NOMO-1 treated with DMSO at 0.1 percent for 48 hours (cell line): Measurements from ENCODE around the gene ELMOD3.
"Not testable (repeated sequence)": the region's sequence is repeated elsewhere in the genome, so short reads cannot be mapped to it uniquely, and the experiment has no call there.

Experiments used
- DNase-seq: peaks from one replicate; lab custom pipeline; 2025; ENCODE audit not compliant: unreplicated experiment; lab: John Stamatoyannopoulos, UW

The ELMOD3 gene

DNA sequence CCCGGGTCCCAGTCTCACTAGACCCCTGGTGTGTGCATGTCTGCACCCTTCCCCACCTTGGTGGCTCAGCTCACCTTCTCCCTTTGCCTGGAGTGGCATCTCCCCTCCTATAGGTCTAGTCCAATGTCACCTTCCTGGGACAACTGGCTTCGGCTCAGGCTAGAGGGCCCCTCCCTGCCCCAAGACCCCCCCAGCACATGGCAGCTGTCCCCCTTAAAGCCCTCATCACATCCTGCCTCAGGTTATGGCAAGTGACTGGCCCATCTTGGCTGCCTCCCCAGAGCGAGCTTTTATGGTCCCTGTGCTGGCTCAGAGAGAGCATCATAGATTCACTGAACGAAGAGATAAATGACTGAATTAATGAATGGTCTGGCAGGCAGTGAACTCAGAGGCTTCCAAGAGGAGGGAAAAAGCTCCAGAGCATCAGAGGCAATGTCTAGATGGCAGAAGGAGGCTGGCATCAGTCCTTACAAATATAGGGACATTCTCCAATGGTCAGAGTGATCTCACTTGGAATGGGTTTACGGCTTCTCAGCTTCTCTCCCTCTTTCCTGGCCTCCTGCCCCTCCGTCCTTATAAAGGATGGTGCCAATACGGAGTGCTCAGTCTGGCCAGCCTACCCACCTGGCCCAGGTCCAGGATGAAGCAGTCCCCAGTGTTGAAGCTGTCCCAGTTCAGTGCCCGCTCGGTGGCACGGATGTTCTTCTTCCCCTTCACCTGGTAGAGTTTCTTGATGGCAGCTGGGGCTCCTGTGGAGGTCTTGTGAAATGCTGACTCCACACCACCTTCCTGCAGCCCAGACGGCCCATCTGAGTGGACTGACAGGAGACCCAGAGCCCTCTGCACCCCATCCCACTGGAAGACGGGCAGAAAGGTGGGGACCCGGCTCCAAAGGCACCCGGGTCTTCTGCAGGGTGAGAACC lies 46.2 kb downstream of the ELMOD3 start:
- DNase-seq = no peak

DNA sequence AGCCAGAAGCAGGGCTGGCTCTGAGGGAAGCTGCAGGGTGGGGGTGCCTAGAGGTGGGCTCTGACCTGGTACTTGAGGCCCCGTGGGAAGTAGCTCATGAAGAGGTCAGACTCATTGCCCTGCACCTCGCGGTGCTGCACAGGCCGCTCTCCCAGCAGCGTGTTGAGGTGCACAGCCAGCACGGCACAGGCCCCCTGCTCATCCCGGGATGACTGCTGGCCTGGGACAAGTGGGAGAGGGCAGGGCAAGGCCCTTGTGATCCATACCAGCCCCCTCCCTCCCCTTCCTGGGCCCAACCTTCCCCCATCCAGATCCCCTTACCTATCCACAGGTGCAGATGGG lies 46.9 kb downstream of the ELMOD3 start:
- no peak for DNase-seq

DNA sequence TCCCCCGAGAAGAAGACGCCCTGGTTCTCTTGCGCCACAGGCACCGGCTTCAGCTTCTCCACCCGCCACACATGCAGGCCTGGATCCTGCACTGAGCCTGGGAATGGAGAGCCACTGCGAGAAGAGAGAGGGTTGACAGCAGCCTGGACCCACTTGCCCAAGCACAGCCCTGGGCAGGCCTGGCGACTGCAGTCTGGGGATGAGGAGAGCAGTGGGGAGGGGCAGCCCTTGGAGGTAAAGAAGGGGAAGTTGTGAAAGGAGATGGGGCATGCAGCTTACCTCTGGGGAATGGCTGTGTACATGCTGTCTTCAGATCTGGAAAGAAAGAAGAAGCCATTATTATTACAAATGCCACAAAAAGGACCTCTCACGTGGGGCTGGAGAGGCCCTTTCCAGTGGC lies 47.3 kb downstream of the ELMOD3 start:
- peak; percentile 77 for DNase-seq

DNA sequence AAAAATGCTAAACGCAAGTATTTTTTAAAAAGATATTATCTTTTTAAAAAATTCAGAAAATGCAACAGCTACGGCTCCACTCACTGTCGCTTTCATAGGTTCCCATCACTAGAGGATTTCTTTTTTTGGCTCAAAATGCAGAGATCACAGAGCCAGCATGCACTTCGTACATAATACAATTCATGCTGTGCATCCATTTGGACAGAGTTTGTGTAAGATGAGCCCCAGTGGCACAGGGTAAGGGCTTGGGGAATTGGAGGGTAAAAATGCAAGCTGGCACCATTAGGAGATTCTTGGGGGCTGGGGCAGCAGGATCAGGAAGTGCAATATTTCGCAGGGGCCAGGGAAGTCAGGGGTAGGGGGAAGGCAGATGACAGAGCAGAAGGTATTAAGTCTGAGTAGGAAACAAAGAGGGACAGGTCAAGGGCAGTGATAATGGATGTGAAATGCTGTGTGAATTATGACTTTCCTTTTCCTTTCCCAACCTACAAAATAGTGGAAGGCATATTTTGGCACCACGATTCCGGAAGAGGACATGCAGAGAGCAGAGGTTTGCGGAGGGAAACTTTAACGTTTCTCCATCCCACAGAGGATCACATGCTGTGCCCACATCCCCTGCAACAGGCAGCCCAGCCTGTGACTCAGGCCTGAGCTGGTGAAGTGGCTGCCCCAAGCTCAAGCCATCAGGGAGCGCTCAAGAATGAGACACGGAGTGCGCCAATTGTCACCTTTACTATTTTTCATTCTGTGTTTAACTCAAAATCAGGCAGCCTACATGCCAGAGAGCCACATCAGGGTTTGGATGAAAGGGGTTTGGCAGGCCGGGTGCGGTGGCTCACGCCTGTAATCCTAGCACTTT lies 50.9 kb downstream of the ELMOD3 start:
- peak; percentile 91 for DNase-seq

DNA sequence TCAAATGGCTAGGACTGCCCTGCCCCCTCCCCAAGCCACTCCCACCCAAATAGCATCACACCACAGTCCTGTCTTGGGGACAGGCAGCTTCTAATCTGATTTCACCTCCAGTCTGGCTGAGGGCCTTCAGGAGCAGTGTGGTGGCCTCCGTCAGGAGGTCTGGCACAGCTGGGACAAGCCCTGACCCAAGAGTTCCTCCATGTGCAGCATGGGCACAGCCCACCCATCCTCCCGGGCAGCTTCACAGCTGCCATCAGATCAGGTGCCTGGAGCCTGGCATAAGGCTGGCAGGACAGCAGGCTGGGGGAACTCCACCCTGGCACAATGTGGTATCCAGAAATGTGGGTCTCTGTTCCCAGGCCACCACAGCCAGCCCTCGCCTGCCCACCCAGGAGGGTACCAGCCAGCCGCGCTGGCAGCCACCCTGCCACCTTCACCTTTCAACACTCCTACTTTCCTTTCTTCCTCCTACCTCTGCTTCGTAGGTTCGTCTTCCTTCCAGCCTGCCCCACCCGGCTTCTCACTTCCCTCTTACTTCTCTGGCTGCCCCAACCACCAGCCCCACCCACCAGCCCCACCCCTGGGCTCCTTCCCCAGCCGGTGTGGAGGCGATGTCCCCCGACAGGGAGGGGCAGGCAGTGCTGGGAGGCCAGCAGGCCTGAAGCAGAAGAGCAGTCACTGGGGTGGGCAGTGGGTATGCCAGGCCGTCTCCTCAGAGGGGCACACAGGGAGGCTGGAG lies 55.4 kb downstream of the ELMOD3 start, which contains the start of gene CAPG:
TSS of gene CAPG (minus strand) at position 522 of the 739 bp plus-strand sequence. CDS start 8,221 bp downstream, outside the sequence.
- DNase-seq = peak; percentile 87

DNA sequence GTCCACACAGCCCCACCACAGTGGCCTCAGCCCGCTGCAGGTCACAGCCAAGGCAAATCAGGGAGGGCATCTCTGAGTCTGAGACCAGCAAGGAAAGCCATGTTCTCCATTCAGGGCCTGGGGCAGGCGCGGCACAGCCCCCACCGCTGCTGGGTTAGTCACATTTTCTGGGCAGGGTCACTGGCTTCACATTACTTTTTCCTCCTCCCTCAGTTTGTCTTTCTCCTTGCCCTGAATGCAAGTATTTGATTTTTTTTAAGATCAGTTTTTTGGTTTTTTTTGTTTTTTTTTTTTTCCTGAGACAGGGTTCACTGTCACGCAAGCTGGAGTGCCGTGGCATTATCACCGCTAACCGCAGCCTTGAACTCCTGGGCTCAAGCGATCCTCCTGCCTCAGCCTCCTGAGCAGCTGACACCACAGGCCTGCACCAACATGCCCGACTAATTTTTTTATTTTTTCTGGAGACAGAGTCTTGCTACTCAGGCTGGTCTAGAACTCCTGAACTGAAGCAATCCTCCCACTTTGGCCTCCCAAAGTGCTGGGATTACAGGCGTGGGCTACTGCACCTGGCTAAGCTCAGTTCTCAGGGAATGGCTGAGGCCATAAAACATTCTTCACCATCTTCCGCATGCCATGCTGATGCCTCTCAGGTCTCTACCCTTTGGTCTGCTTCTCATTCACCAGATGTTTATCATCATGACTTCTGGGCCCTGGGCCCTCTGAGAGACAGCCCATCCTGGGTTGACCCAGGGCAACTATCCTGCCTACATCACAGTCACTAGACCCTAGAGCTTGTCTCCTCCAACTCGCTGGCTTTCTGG lies 56.2 kb downstream of the ELMOD3 start:
- no peak for DNase-seq

DNA sequence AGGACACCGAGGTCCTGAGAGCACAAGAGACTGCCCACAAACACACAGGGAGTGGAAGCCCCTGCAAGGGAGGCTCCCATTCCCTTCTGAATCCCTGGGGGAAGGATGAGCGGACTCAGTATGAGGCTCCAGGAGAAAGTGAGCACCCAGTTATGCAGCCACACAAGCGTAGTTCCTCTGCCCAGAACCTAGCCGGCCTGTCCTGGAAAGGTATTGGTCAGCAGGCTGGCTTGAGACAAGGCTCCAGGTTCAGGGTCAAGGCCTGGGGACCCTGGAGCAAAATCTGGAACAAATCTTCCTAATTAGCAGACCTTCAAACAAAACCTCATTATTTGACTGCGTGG lies 56.8 kb downstream of the ELMOD3 start:
- no peak for DNase-seq

DNA sequence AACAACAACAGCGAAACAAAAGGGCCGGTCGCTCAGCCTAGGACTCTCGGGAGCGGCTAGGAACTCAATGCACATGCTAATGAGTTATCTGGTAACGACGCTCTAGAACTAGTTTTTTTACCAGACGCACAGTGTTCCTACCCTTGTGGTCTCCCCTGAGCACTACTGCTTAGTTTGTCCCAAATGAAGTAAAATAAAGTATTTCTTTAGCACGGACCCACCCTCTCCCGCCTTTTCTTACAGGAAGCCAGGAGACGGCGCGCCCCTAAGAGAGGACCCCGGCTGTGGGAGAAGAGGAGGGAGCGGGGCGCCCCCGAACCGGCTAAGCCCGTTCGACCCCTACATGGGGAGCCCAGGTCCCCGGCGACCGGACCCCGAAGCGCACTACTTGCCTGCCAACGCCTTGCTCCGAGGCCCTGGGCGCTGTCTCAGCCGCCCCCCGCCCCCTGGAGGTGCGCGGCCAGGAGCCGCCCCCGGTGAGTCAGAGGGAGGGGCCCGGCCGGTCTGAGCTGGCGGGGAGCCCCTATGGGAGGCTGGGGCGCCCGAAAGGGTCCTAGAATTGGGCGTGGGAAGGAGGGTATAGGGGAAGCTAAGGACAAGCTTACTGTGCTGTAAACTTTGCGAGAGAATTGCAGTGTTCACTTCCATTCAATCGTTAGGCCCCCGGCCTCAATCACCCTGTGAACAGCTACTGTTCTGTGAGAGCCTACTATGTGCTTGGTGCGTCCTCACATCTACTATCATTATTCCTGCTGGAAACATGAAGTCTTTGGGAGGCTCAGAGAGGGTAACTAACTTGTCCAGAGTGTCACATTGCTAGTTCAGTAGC lies 59.2 kb downstream of the ELMOD3 start:
- DNase-seq = no peak

DNA sequence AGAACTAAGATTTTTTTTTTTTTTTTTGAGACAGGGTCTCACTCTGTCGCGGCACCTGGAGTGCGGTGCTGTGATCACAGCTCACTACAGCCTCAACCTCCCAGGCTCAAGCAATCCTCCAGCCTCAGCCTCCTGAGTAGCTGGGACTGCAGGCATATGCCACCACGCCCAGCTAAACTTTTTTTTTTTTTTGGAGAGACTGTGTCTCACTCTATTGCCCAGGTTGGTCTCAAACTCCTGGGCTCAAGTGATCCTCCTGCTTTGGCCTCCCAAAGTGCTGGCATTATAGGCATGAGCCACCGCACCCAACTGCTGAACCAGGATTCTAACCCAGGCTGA lies 59.8 kb downstream of the ELMOD3 start:
- not testable (repeated sequence) for DNase-seq

DNA sequence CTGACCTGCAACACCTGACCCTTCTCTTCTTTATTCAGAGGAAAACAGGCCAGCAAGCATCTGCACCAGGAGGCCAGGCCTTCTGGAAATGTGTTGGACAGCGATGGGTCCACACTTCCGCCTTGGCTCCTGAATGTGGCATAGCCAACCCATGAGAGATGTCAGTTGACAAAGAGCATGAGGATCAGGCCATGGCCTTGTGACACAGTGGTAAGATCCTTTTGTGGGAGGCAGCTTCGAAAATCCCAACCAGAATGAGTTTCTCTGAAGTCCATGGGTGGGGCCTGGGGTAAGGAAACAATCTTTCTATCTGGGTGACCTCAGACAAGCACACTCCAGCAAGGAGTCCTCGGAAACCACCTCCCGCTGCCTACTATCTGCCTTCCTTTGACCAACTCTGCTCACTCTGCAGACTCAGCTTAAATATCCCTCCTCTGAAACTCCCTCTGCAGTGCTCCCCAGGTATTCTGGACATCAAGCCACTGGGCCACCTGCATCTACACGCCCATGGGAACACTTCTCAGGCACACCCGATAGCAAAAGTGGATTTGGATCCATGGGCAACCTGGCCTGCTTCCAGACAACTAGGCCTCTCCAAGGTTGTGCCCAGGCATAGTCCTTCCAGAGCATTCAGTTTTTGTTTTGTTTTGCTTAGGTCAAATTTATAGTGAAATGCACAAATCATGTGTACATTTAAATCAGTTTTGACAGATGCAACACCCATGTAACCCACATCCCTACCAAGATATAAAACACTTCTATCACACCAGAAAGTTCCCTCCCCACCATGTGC lies 60.4 kb downstream of the ELMOD3 start:
- DNase-seq = no peak

DNA sequence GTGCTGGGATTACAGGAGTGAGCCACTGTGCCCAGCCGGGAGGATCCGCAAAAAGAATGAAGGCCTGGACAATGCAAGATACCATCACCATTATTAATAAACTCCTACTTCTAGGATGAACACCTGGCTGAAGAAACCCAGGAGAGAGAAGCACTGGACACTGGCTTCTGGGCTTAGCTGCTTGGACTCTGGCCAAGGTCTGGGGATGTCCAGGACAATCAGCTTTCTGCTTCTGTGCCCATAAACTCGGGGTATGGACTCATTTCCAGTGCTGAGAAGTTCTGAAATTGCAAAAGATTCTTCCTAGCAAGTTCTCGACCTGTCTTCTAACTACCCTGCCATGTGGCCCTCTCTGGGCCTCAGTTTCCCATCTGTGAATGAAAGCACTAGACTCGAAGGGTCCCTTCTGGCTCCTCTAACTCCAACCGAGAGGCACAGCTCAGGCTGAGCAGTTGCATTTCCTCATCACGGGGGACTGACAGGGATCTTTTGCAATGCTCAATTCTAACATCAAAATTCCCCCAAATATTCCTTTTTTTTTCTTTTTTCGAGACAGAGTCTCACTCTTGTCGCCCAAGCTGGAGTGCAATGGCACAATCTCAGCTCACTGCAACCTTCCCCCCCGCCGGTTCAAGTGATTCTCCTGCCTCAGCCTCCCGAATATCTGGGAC lies 61.5 kb downstream of the ELMOD3 start:
- DNase-seq = no peak

DNA sequence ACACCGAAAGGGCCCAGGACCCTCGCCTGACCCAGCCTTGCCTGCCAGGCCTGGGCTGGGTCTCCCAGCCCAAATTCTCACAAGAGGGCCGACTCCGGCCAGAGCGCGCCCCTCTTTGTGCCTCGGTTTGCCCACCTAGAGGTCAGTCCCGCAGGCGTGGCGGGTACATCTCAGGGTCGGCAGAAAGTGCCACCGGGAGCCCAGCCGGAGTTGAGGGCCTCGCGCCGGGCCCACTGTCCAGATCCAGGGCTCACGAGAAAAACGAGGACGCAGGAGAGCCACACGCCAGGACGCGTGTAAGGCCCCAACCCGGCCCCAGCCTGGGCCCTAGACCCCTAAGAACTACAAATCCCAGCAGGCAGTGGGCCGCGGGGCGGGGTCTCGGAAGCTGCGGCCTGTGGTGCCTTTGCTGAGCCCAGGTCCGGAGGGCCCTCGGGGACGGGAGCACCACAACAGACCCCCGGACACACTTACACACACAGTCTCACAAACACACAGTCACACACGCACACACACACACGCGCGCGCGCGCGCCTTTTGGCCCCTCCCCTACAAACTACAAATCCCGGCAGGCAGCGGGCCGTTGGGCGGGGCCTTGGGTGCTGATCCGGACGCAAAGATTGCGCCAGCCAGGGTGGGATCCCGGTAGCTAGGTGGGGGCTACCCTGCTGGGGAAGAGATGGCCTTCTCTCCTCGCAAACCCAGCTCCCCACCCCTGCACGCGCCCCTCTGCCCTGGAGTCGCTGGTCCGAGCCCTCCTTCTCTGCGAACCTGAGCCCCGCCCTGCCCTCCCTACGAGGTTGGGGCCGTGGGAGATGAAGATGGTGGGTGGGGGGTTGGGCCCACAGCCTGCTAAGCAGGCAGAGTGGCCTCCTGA lies 63.8 kb downstream of the ELMOD3 start, which contains the start of gene SH2D6:
TSS of gene SH2D6 (plus strand) at position 583 of the 877 bp plus-strand sequence. CDS start 10,752 bp downstream, outside the sequence.
- peak; percentile 85 for DNase-seq

DNA sequence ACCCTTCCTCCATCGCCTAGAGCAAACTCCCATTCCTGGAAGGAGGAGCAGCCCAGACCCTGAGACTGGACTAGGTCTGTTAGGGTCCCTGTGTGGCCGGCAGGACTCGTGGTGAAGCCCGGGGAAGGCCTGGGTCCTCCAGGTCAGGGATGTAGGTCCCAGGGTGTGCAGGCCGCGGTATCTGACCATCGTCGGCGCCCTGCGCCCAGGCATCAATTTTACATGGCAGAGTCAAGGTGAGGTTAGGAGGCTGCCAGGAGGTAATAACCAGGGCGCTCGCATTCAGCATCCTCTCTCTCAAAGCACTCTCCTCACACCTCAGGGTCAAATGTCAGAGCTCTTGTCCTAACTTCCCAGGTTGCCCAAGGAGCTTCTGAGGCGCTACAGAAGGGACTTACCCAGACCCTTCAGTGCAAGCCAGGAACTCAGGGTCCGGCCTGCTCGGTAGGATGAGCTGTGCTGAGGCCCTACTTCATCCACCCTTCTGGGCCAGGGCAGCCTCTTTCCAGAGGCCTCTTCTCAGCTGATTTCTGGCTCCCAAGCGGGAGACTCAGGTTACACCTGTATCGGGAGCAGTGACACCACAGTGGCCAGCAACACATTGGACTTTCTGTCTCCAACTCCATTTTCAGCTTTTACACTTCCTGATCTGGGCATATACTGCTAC lies 64.6 kb downstream of the ELMOD3 start:
- DNase-seq = no peak

DNA sequence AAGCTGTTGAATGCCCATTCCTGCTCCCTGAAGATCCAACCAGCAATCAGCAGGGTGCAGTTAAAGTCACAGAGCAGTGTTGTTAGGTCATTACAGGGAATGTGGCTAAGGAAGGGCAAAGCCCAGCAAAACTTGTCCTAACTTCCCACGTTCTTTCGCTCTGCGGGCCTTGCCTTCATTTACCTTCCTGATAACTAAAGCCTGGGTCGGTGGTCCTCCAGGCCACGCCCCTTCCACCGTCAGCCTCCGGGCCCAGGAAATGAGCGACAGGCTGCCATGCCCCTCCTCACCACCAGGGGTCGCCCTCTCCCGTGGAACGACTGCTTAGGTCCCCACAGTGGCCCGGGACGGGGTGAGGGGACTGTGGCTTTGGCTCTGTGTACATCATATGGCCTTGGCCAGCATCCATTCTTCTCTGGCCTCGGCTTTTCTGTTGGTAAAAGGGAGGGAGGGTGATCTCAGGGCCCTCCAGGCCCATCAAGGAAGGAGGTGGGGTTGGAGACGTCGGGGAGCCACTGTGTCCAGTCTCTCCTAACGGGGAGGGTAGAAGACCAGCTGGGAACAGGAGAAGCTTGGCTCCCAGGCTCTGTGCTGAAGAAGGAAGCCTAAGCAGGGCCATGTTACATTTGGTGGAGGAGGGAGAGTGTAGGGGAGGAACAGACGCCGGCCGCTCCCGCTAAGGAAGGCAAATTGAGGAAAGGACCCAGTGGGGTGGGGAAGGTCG lies 66.1 kb downstream of the ELMOD3 start:
- peak; percentile 79 for DNase-seq

DNA sequence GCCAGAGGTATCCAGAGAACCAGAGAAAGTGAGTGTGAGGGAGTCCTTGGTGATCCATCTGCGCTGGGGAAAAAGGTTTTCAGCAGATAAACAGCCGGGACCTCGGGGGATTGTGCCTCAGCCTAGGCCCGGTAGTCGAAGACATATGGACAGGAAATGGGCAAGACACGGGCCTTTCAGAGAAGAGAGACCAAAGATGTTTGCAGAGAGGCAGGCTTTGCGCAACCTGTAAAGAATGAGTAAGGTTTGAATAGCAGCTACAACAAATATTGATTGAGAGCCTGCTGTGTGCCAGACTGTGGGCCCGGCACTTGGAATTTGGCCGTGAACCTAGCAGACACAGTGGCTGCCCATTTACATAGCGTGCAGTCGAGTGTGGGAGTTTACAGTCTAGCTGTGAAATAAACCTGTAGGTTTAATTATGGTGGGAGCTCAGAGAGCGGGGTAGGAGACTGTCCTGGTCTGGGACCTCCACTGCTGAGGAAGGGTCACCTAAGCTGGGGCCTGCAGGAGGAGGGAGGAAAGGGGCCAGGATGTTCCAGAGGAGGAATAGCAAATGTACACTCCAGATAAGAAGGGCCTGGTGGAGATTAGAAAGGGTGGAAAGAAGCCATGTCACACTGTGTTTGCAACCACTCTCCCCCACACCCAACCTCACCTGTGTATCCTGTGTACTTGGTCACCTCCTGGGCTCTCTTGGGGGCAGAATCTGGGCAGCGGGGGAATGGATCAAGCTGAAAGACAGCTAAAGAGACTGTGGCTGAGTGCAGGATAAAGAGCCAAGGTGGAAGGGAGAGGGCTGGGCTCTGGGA lies 66.9 kb downstream of the ELMOD3 start:
- DNase-seq = peak; percentile 44
